COLO668 (cell line): ENCODE measurements around the gene MAPK13.
A peak's percentile ranks its signal among the peaks of the same experiment; 100 is the strongest.
"Not testable (repeated sequence)": the region's sequence is repeated elsewhere in the genome, so short reads cannot be mapped to it uniquely, and the experiment has no call there.

Experiments
- DNase-seq: peaks from one replicate; lab custom pipeline; 2025; ENCODE audit not compliant: unreplicated experiment; lab: John Stamatoyannopoulos, UW

Gene MAPK13

GRCh38 chr6:36126553-36127458 is 3.5 kb upstream of the MAPK13 start:
- DNase-seq = no peak

GRCh38 chr6:36127462-36128016 is 2.8 kb upstream of the MAPK13 start:
- DNase-seq = no peak

GRCh38 chr6:36128073-36128472 is 2.2 kb upstream of the MAPK13 start:
- DNase-seq = no peak

DNA sequence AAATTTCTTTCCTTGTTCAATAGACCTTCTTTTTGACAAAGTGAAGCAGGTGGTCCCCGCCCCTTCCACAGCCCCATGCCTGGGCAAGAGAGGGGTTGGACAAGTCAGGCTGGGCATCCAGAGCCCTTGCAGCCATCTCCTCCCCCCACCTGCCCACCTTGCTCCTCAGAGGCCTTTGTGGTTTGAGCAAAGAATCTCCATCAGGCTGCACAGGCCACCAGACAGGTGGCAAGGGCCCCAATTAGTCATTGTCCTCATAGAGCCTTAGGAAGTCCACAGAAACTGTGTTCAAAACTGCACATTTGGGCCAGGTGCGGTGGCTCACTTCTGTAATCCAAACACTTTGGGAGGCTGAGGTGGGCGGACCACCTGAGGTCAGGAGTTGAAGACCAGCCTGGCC is 1.5 kb upstream of the MAPK13 start:
- peak; percentile 17 for DNase-seq

- not testable (repeated sequence) for DNase-seq
These were observed 979 bp upstream of the MAPK13 start for GRCh38 chr6:36129334-36129733.

DNA sequence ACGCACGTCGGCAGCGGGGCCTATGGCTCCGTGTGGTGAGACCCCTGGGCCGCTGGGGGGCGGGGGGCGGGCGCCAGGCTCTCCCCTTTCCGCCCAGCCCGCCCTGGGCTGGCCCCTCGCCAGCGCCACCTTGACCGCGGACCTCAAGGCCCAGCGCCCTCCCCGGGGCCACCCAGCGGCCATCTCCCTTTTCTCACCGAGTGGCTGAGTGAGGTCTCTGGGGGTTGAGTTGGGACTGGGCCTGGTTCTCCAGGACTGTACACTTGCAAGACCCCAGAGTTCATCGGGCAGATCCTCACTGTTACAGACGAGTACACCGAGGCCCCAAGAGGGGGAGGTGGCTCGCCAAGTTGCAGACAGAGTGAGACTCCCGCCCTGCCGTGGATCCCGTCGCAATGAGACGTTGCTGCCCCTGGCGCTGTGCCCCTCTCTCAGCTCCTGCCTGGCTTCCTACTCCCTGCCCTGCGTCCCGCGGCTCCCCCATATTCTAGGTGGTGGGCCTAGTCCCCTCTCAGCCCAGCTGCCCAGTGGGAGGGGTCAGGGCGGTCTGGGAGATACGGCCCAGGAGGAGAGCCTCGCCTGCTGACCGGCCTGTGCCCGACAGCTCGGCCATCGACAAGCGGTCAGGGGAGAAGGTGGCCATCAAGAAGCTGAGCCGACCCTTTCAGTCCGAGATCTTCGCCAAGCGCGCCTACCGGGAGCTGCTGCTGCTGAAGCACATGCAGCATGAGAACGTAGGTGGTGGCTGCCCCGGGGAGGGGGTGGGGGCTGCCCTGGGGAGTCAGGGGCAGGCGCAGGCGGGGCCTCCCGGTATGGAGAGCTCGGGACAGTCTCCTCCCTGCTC is 576 bp downstream of the MAPK13 start:
- peak; percentile 71 for DNase-seq

DNA sequence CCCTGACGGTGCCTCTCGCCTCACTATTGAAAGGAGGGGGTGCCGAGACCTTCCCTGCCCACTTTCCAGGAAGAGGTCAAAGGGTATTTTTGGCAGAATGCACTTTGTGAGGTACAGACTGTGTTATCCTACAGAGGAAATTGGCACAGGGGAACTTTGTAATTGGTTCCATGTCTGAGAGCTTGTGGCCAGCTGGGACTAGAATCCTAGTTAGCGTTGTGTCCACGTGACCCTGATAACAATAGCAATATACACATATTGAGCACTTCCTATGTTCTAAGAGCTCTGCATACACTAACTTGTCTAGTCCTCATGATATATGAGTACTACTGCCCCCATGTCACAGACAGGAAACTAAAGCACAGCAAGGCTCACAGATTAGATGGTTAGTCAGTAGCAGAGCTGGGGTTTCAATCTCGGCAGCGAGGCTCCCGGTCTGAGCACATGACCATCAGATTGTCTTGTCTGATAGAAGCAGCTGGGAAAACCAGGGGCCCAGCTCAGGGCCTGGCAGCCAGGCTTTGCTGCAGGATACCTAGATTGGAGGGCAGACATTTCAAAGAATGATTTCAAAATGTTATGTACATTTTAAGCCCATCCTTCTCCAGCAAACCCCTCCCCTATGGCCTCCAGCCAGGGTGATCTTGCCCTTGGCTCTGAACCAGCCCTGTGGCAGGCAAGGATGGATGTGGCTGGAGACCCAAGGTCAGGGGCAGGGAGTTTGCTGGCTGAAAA is 1.4 kb downstream of the MAPK13 start:
- peak; percentile 58 for DNase-seq

- no peak for DNase-seq
These were observed 2.1 kb downstream of the MAPK13 start for GRCh38 chr6:36132246-36132895.

DNA sequence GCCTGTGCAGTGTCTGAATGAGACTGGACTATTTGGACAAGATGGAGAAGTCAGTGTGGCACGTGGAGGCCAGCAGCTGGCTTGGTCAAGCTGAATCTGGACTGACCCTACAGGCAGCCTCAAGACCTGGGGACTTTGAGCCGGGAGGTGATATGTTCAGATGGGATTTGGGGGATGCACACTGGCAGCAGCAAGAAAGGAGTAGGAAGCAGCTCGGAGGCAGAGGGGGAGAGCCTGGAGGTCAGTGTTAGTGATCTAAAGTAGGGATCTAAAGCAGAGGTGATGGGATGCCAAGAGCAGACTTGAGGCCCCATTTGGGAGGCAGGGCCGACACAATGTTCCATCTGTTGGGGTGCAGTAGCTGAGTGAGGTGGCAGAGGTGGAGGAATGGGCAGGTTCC is 2.8 kb downstream of the MAPK13 start:
- no peak for DNase-seq

- DNase-seq = no peak
These were observed 3.6 kb downstream of the MAPK13 start for GRCh38 chr6:36133912-36134311.

- DNase-seq = no peak
These were observed 4.9 kb downstream of the MAPK13 start for GRCh38 chr6:36135053-36135731.

DNA sequence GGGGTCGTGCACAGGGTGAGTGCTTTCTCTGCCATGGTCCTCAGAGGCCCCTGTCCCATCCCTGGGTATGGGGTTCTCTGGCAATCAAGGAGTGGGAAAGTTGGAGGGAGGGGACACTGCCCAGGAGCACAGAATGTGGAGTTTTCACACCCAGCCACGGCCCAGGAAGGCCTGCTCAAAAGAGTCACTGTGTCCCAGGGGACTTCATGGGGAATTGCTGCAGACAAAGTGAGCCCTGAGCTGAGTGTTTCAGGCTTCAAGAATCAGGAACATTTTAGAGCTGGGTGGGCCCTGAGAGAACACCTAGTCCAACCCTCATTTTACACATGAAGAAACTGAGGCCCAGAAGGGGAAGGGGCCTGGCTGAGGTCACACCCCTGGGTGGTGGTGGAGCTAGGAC is 5.7 kb downstream of the MAPK13 start:
- no peak for DNase-seq

DNA sequence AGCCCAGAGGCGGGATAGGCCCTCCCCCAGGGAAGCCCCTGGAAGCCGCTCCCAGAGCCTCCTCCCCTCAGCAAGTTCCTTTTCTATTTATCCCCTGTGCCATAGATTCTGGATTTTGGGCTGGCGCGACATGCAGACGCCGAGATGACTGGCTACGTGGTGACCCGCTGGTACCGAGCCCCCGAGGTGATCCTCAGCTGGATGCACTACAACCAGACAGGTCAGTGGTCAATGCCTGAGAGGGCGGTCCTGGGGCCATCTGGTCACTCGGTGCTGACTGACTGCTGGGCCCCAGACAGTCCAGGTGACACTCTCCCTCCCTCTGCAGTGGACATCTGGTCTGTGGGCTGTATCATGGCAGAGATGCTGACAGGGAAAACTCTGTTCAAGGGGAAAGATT is 6.2 kb downstream of the MAPK13 start:
- DNase-seq = no peak

DNA sequence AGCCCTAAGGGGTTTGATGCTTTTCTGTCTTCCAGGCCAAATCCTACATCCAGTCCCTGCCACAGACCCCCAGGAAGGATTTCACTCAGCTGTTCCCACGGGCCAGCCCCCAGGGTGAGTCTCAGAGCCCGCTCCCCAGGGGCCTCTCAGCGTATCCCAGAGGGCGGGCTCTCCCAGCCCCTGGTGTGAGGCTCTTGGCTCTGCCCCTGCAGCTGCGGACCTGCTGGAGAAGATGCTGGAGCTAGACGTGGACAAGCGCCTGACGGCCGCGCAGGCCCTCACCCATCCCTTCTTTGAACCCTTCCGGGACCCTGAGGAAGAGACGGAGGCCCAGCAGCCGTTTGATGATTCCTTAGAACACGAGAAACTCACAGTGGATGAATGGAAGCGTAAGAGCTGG is 8.4 kb downstream of the MAPK13 start:
- no peak for DNase-seq

- DNase-seq = peak; percentile 3
These were observed 9.1 kb downstream of the MAPK13 start for GRCh38 chr6:36139431-36139830.

GRCh38 chr6:36139991-36140710 is 9.8 kb downstream of the MAPK13 start:
- no peak for DNase-seq

DNA sequence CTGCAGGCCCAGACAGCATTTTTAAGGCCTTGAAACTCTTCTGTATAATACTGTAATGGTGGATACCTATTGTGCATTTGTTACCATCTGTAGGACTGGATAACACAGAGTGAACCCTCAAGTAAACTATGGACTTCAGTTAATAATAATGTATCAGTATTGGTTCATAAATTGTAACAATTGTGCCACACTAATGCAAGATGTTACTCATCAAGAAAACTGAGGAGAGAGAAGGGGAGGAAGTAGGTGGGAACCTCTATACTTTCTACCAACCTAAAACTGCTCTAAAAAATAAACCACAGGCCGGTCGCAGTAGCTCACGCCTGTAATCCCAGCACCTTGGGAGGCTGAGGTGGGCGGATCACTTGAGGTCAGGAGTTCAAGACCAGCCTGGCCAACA is 10.8 kb downstream of the MAPK13 start:
- DNase-seq = no peak

GRCh38 chr6:36141961-36142360 is 11.6 kb downstream of the MAPK13 start:
- no peak for DNase-seq
